ENCODE results near the gene LCP1. TPM values are rescaled to one million over a fixed set of nuclear protein-coding genes. Genes with fewer than 3 reads are reported as not detected.

The LCP1 gene
- total RNA-seq, 3 donors from 2014 or later = 617 to 663 (median 631) TPM

DNA sequence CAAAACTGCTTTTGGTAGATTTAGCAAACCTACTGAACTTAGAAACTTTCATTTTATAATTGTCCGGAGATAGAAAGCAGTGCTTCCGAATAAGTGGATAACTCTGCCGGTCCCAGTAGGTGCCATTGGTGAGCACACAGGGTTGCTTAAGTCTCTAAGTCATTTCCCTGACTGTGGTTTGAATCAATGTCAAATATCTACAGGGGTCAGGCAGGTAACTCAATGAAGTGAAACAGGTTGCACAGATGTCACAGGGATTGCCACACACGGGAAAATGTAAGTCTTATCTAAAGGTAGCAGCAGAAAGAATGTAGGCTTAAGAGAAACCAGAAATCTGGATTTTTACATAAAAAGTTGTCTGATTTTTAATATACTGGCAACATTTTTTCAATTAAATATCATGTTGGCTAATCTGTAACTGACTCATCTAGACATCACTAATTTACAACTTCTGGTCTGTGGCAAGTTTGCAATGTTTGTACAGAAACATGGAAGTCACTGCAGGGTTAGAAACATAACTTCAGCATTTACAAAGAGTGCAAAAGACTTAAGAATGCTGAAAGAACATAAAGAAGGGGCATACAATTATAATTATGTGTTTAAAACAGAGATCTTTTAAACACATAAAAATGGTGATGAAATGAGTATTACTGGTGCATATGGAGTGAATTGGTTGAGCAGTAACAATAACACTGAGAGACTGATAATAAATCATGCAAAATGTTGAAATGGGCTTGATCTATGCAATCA is 15.5 kb upstream of the LCP1 start:
- DNase-seq (no peak), ATAC-seq (no peak)
- Mint-ChIP-seq H3K4me1 (ENCODE audit: low read depth) (peaks cover 25% of the 10 kb centered on the region), H3K9me3 (no peaks in the 10 kb centered on the region), H3K36me3 (ENCODE audit: insufficient read depth) (no peaks in the 10 kb centered on the region), H3K27me3 (ENCODE audit: low read depth) (no peaks in the 10 kb centered on the region), H3K4me3 (no peak overlapping the region)

DNA sequence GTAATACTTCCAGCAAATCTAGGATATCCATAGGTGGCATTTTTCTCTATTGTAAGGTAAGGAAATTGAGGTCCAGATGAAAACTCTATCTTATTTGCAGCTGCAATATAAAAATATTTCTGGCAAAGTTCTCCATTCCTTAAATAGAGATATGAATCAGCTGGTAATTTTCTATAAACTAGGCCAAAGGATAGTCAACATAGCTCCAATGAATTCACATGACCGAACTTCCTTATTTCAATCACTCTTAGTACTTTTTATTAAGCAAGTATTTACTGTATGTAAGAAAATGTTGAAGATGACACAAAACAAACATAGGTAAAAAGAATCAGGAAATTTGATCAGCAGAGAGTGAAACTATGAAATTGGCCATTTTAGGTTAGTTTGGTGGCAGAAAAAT is 13.0 kb upstream of the LCP1 start:
- peaks cover 7% of the 10 kb centered on the region for H3K4me1 Mint-ChIP-seq (ENCODE audit: low read depth)
- ATAC-seq (no peak), DNase-seq (no peak)
- no peak overlapping the region for H3K4me3 Mint-ChIP-seq
- H3K9me3 Mint-ChIP-seq = no peaks in the 10 kb centered on the region
- no peaks in the 10 kb centered on the region for H3K36me3 Mint-ChIP-seq (ENCODE audit: insufficient read depth)
- H3K27me3 Mint-ChIP-seq (ENCODE audit: low read depth) = no peaks in the 10 kb centered on the region

DNA sequence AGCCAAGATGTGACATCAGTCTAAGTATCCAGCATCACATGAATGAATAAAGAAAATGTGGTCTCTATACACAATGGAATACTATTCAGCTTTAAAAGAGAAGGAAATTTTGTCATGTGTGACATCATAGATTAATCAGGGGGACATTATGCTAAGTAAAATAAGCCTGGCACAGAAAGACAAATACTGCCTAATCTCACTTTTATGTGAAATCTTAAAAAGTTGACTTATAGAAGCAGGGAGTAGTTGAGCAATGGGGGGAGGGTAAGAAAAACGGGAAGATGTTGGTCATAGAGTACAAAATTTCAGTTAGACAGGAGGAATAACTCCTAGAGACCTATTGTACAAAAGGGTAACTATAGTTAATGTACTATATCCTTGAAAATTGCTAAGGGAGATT is 10.4 kb upstream of the LCP1 start:
- H3K4me1 Mint-ChIP-seq (ENCODE audit: low read depth) = peaks cover 2% of the 10 kb centered on the region
- H3K4me3 Mint-ChIP-seq = no peak overlapping the region
- DNase-seq (no peak), ATAC-seq (no peak)
- no peaks in the 10 kb centered on the region for H3K27me3 Mint-ChIP-seq (ENCODE audit: low read depth)
- no peaks in the 10 kb centered on the region for H3K9me3 Mint-ChIP-seq
- no peaks in the 10 kb centered on the region for H3K36me3 Mint-ChIP-seq (ENCODE audit: insufficient read depth)

DNA sequence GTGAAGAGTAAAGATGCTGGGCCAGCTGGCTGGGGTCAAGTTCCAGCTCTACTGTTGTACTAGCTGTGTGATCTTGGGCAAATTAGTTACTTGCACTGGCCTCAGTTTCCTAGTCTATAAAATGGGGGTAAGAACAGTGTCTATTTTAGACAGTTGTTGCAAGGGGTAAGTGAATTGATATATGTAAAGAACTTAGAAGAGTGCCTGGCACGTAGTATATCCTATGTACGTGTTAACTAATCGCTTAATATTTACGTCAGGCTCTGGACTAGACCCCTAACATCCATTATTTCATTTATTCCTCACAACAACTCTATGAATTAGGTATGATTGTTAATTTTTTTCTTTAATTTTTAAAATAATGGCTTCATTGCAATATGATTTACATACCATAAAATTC is 3.7 kb upstream of the LCP1 start:
- no peaks in the 10 kb centered on the region for H3K36me3 Mint-ChIP-seq (ENCODE audit: insufficient read depth)
- peaks cover 35% of the 10 kb centered on the region for H3K4me1 Mint-ChIP-seq (ENCODE audit: low read depth)
- ATAC-seq (no peak), DNase-seq (no peak)
- no peaks in the 10 kb centered on the region for H3K9me3 Mint-ChIP-seq
- H3K4me3 Mint-ChIP-seq = no peak overlapping the region
- H3K27me3 Mint-ChIP-seq (ENCODE audit: low read depth) = no peaks in the 10 kb centered on the region

DNA sequence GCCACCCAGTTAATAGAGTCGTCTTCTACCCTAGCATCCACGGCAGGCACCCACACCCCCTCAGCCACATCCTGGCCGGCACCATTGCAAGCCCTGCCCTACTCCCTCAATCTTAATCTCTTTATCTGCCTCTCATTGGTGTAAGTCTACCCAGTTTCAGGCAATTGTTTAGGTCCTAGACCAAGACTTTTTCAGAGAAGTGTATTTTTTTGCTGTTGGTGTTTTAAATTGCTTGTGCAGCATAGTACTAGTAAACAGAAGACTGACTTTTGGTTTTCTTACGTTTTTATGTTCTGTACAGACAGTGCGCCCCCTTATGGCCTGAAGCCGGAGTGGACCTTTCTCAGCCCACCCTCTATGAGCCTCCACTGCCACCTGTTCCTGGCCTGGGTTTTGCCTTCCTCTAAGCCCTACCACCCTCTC is 2.3 kb upstream of the LCP1 start:
- Mint-ChIP-seq H3K27me3 (ENCODE audit: low read depth) (no peaks in the 10 kb centered on the region), H3K4me3 (peak overlapping the region; percentile 96)

DNA sequence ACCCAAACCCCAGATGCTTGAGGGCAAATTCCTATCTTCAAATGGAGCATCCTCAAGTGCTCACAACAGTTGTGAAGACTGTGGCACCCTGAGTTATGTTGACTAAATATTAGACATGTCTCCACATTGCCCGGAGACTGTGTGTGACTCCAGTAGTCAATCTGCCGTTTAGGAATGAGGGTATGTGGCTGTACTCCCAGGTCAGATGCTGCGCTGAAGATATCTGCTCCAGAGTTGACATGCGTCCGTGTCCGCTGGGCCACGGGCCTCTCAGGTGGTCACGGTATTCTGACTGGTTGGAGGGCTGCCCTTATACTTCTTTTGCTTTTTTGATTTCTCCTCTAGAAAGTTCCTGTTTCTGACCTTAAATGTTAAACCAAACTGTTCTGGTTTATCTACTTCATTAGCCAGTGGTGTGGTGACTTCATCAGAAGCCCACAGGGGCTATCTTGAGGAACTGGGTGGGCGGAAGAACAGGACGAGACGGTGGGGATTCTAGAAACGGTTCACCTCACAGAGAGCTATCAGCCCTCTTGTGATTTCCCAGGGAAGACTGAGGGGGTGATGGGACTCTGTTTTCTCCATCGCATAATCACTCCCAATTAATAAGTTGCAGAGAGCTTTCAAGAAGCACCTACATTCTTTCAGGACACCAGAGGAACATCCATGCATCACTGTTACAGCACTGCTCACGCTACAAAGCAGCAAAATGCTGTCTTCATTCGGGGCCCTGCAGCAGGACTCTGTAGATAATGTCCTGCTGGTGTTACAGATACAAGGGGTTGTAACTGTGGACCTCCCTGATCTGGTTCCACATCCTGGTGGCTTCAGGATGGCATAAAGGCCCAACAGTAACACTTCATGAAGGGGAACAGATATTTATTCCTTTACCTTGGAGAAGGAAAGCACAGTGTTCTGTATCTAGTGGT is 1.3 kb upstream of the LCP1 start:
- Mint-ChIP-seq H3K4me3 (peak overlapping the region; percentile 96), H3K4me1 (ENCODE audit: low read depth) (peaks cover 50% of the 10 kb centered on the region), H3K27me3 (ENCODE audit: low read depth) (no peaks in the 10 kb centered on the region), H3K9me3 (no peaks in the 10 kb centered on the region), H3K36me3 (ENCODE audit: insufficient read depth) (peaks cover 11% of the 10 kb centered on the region)
- ATAC-seq (no peak), DNase-seq (no peak)

More for the DNA sequence above, 2.3 kb upstream of the LCP1 start:
- peaks cover 6% of the 10 kb centered on the region for H3K36me3 Mint-ChIP-seq (ENCODE audit: insufficient read depth)
- ATAC-seq = peak; percentile 65 to 70
- H3K4me1 Mint-ChIP-seq (ENCODE audit: low read depth) = peaks cover 41% of the 10 kb centered on the region
- DNase-seq = peak; percentile 75
- H3K9me3 Mint-ChIP-seq = no peaks in the 10 kb centered on the region

DNA sequence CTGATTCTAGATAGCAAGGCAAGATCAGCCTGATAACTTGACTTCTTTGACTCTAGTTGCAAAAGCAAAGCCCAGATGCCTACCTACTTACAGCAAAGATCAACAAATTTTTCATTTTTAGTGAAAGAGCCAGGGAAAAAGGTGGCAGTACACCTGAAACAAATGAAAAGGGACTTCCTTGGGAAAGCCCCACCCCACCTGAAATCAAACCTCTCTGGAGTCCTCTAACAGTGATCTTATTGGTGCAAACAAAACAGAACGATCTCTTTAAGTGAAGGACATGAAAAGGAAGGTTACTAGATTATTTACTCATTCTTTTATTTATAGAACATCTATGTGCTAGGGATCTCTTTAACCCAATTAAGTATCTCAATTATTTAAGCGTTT is 507 bp upstream of the LCP1 start:
- ATAC-seq (peak in 1 of 2 donors; percentile 1), DNase-seq (no peak)
- no peaks in the 10 kb centered on the region for H3K9me3 Mint-ChIP-seq
- no peaks in the 10 kb centered on the region for H3K27me3 Mint-ChIP-seq (ENCODE audit: low read depth)
- H3K36me3 Mint-ChIP-seq (ENCODE audit: insufficient read depth) = peaks cover 18% of the 10 kb centered on the region
- H3K4me1 Mint-ChIP-seq (ENCODE audit: low read depth) = peaks cover 57% of the 10 kb centered on the region
- peak overlapping the region; percentile 96 for H3K4me3 Mint-ChIP-seq

DNA sequence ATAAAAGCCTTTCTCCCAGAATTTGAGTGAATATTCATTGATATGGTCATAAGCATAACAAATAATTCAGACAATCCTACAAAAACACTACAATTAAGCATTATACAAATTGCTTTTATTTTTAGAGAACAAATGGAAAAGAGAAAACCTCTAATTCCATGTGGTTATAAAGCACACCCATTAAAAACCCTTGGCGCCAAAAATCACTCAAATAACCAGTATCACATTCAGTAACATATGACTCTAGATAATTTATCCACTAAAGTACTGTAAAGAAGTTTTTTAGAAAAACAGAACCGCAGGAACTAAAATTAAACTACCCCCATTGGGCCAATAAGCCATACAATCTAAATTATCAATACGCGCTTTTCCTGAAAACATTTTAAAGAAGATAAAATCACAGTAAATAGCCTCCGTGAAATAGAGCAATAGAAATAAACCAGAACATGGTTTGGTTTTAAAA is 569 bp downstream of the LCP1 start:
- ATAC-seq (no peak), DNase-seq (no peak)
- H3K27me3 Mint-ChIP-seq (ENCODE audit: low read depth) = no peaks in the 10 kb centered on the region
- peaks cover 67% of the 10 kb centered on the region for H3K4me1 Mint-ChIP-seq (ENCODE audit: low read depth)
- H3K36me3 Mint-ChIP-seq (ENCODE audit: insufficient read depth) = peaks cover 26% of the 10 kb centered on the region
- peak overlapping the region; percentile 96 for H3K4me3 Mint-ChIP-seq
- no peaks in the 10 kb centered on the region for H3K9me3 Mint-ChIP-seq

DNA sequence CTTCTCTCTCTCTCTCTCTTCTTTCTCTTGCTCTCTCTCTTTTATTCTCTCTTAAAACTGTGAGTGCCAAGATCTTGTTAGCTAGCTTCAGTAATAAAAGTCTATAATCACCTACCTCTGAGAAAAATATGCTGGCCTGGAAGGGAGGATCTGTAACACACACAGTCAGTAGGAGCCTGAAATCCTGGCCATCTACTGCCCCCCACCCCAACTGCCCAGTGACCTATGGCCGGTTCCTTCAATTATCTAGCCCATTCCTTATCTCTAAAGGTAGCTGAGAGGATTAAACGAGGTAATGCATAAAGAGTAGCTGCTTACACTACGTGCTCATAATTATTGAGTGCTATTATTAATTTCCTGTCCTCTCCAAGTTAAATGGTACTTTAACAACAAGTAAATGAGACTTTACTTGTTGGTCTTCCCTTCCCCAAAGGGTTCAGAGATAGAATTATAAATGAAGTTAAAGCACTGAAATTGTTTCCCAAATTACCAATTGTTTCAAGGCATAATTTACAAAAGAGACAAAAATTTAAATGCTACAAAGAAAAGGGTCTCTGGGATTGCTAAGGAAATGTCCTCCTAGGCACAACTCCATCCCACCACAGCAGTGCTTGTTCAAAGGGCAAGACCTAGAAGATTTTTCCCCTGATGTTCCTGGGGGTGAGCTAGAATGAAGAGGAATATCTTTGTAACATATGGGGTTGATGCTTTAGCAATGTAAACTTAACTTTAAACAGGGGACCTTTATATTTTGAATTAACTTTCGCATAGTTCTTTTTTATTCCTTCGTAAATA is 1.8 kb downstream of the LCP1 start:
- DNase-seq = no peak
- no peak for ATAC-seq
- no peaks in the 10 kb centered on the region for H3K9me3 Mint-ChIP-seq
- no peaks in the 10 kb centered on the region for H3K27me3 Mint-ChIP-seq (ENCODE audit: low read depth)
- H3K4me1 Mint-ChIP-seq (ENCODE audit: low read depth) = peaks cover 74% of the 10 kb centered on the region
- H3K4me3 Mint-ChIP-seq = peak overlapping the region; percentile 96
- peaks cover 32% of the 10 kb centered on the region for H3K36me3 Mint-ChIP-seq (ENCODE audit: insufficient read depth)

DNA sequence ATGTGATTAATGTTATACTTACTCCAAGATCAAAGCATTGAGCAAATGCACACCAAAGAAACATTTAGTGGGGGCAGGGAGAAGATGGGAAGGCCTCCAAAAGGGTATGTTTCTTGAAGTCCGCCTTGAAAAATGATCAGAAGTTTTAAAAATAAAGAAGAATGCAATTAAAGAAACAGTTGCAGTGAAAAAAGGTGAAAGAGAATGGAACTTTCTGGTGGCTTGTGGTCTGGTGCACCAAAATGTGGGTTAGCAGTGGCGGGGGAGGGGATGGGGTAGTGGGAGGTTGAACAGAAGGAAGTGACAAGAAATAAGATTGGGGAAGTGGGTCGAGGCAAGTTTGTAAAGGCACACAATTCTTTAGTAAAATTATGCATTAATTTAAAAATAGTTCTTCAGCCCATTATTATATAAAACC is 2.5 kb downstream of the LCP1 start:
- Mint-ChIP-seq H3K4me1 (ENCODE audit: low read depth) (peaks cover 74% of the 10 kb centered on the region), H3K36me3 (ENCODE audit: insufficient read depth) (peaks cover 33% of the 10 kb centered on the region)
- peak; percentile 72 for DNase-seq

DNA sequence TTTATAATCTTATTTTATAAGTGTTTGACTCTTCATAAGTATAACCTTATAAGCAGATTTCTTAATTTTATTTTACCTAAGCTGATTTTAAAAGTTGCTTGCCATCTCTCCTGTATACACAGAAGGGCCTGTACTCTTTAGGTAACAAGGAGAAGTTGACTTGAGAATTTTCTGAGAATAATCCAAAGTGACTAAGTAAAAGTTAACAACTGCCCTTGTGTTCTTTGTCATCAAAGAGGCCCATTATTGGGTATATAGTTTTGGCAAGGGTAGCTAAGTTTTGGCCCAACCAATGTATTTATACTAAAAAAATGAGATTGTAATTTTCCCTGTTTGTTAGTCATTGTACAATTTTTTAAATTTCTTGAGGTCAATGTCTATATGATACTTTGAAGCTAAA is 3.2 kb downstream of the LCP1 start:
- Mint-ChIP-seq H3K27me3 (ENCODE audit: low read depth) (no peaks in the 10 kb centered on the region), H3K4me3 (peak overlapping the region; percentile 96), H3K36me3 (ENCODE audit: insufficient read depth) (peaks cover 34% of the 10 kb centered on the region), H3K9me3 (no peaks in the 10 kb centered on the region), H3K4me1 (ENCODE audit: low read depth) (peaks cover 74% of the 10 kb centered on the region)
- ATAC-seq (peak; percentile 10 to 22), DNase-seq (no peak)

More for the DNA sequence above, 2.5 kb downstream of the LCP1 start:
- Mint-ChIP-seq H3K9me3 (no peaks in the 10 kb centered on the region), H3K4me3 (peak overlapping the region; percentile 96), H3K27me3 (ENCODE audit: low read depth) (no peaks in the 10 kb centered on the region)
- no peak for ATAC-seq

DNA sequence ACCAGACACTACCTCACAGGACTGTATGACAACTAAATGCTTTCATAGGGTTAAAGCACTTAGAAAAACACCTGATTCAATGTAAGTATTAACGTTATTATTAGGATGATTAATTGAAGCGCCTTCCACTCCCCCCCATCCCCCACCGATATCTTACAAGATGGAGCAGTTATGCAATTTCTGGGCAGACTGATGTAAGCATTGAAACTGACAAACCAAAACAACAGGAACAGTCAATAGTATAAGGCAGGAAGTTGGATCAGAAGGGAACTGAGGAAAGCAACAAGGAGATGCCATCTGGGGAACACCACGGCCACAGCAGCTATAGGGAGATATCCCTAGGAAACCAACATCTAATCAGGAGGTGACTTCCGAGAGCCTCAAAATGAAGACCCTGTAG is 3.8 kb downstream of the LCP1 start:
- Mint-ChIP-seq H3K36me3 (ENCODE audit: insufficient read depth) (peaks cover 41% of the 10 kb centered on the region), H3K9me3 (no peaks in the 10 kb centered on the region), H3K4me1 (ENCODE audit: low read depth) (peaks cover 74% of the 10 kb centered on the region), H3K4me3 (peak overlapping the region; percentile 96), H3K27me3 (ENCODE audit: low read depth) (no peaks in the 10 kb centered on the region)
- ATAC-seq (no peak), DNase-seq (no peak)

DNA sequence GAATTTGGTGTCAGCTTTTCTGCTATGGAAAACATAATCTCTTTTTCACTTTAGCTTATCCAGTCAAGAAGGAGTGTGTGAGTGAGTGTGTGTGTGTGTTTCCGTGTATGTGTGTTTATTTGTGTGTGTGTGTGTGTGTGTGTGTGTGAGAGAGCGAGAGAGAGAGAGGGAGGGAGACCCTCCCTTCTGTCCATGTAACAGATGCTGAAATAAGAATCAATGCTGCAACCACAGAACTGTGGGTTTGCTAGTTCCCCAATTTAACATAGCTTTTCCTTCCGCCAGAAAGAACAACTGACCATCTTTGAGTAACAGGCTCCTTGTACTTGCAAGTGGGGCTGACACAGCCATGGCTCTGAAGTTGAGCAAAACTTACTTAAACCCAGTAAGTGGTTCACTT is 5.2 kb downstream of the LCP1 start:
- ATAC-seq = no peak
- Mint-ChIP-seq H3K4me3 (peak overlapping the region; percentile 96), H3K4me1 (ENCODE audit: low read depth) (peaks cover 78% of the 10 kb centered on the region), H3K36me3 (ENCODE audit: insufficient read depth) (peaks cover 47% of the 10 kb centered on the region), H3K27me3 (ENCODE audit: low read depth) (no peaks in the 10 kb centered on the region), H3K9me3 (no peaks in the 10 kb centered on the region)
- no peak for DNase-seq

DNA sequence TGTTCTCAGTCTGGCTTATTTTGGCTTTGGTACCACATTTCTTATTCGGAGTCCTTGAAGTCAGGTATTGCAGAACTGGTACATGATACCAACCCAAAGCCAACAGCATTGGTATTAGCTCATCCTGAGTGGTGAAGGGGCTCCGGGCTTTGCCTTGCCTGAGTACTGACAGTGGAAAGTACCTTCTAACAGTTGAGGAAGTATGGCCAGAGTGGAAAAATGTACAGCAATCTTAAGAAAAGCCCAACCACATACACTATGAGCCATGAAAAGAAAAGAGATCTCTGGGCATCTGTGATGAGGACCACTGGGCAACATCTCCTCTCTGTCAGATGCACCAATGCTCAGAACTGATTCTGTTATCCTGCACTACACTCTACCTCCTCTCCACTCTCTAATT is 8.3 kb downstream of the LCP1 start:
- DNase-seq = no peak
- ATAC-seq = peak; percentile 42 to 47
- H3K27me3 Mint-ChIP-seq (ENCODE audit: low read depth) = no peaks in the 10 kb centered on the region
- peak overlapping the region; percentile 71 for H3K4me3 Mint-ChIP-seq
- H3K9me3 Mint-ChIP-seq = no peaks in the 10 kb centered on the region
- peaks cover 97% of the 10 kb centered on the region for H3K4me1 Mint-ChIP-seq (ENCODE audit: low read depth)
- peaks cover 48% of the 10 kb centered on the region for H3K36me3 Mint-ChIP-seq (ENCODE audit: insufficient read depth)

Measured in activated T-cell treated with anti-CD3 and anti-CD28 coated beads, Interleukin-2, amount 50 U/mL, for 4 hours (primary cell).